GM19099 (cell line): ENCODE data around the gene HAND1.

Experiments
- POLR2A ChIP-seq: IDR thresholded peaks from 3 replicates; pipeline ENCODE4 v1.6.1; 2011; ENCODE audit warnings: low read depth; ENCODE audit not compliant: insufficient read length; ENCODE audit errors: extremely low read depth

Gene HAND1

GRCh38 chr5:154474396-154475334, 3.4 kb downstream of the HAND1 start:
- TF ChIP-seq POLR2A, result no peak

GRCh38 chr5:154473581-154474283, 4.3 kb downstream of the HAND1 start:
- no peak for TF ChIP-seq POLR2A

- TF ChIP-seq POLR2A, result no peak
Measured at GRCh38 chr5:154472871-154473580, 5.0 kb downstream of the HAND1 start.

- TF ChIP-seq POLR2A, result no peak
Measured at GRCh38 chr5:154470947-154471870, 6.8 kb downstream of the HAND1 start.

GRCh38 chr5:154470137-154470536, 7.9 kb downstream of the HAND1 start:
- no peak for TF ChIP-seq POLR2A

- TF ChIP-seq POLR2A, result no peak
Measured at GRCh38 chr5:154467655-154468354, 10.2 kb downstream of the HAND1 start.

- TF ChIP-seq POLR2A, result no peak
Measured at GRCh38 chr5:154466671-154467070, 11.4 kb downstream of the HAND1 start.

- TF ChIP-seq POLR2A, result no peak
Measured at GRCh38 chr5:154466147-154466546, 11.9 kb downstream of the HAND1 start.

- no peak for TF ChIP-seq POLR2A
Measured at GRCh38 chr5:154465169-154465568, 12.9 kb downstream of the HAND1 start.

GRCh38 chr5:154464438-154464837, 13.6 kb downstream of the HAND1 start:
- TF ChIP-seq POLR2A, result no peak

- no peak for TF ChIP-seq POLR2A
Measured at GRCh38 chr5:154461531-154461930, 16.5 kb downstream of the HAND1 start.

GRCh38 chr5:154460172-154460571, 17.9 kb downstream of the HAND1 start:
- no peak for TF ChIP-seq POLR2A

GRCh38 chr5:154459015-154459414, 19.0 kb downstream of the HAND1 start:
- TF ChIP-seq POLR2A, result no peak

- no peak for TF ChIP-seq POLR2A
Measured at GRCh38 chr5:154456540-154456939, 21.5 kb downstream of the HAND1 start.
